Measurements from ENCODE around the gene FAM221B.

- TF ChIP-seq CTCF (conservative IDR thresholded peaks at IDR 0.05 in 1 of 2, IDR thresholded peaks at IDR 0.05 in 1 of 2; ENCODE audit: extremely low read depth in 1 of 2, insufficient read depth in 1 of 2, low read depth in 1 of 2, low read length in 2 of 2) (no peak), EZH2 (IDR thresholded peaks at IDR 0.05; ENCODE audit: borderline replicate concordance, low read length) (no peak)
Measured at GRCh38 chr9:35835766-35836165, 7.2 kb upstream of the FAM221B start.
